Osteocyte (in vitro differentiated cells): Measurements from ENCODE around the gene SUN3. TPM values are rescaled to one million over a fixed set of nuclear protein-coding genes. Genes with fewer than 3 reads are reported as not detected.
"Not testable (repeated sequence)": the region's sequence is repeated elsewhere in the genome, so short reads cannot be mapped to it uniquely, and the experiment has no call there.

Experiments
- DNase-seq: peaks from one replicate; pipeline ENCODE4 v3.0.0; 2021; ENCODE audit warnings: mixed read lengths; ENCODE audit not compliant: unreplicated experiment; ENCODE audit errors: extremely low spot score
- H3K27ac Mint-ChIP-seq: one replicate; pipeline ENCODE4 v1.8.0; 2021; ENCODE audit warnings: mild to moderate bottlenecking, mixed read lengths; ENCODE audit not compliant: unreplicated experiment
- H3K27me3 Mint-ChIP-seq: one replicate; pipeline ENCODE4 v1.8.0; 2021; ENCODE audit warnings: mixed read lengths; ENCODE audit not compliant: unreplicated experiment
- H3K36me3 Mint-ChIP-seq: one replicate; pipeline ENCODE4 v1.8.0; 2021; ENCODE audit warnings: mixed read lengths; ENCODE audit not compliant: unreplicated experiment
- H3K4me1 Mint-ChIP-seq: one replicate; pipeline ENCODE4 v1.8.0; 2021; ENCODE audit warnings: mixed read lengths; ENCODE audit not compliant: unreplicated experiment
- H3K4me3 Mint-ChIP-seq: one replicate; pipeline ENCODE4 v1.8.0; 2021; ENCODE audit warnings: mild to moderate bottlenecking, moderate library complexity, mixed read lengths; ENCODE audit not compliant: unreplicated experiment
- H3K9me3 Mint-ChIP-seq: one replicate; pipeline ENCODE4 v1.8.0; 2021; ENCODE audit warnings: mixed read lengths; ENCODE audit not compliant: unreplicated experiment
- CTCF ChIP-seq: fragments of 200-600 bp; sonication (generic); IDR thresholded peaks from 2 replicates; pipeline ENCODE4 v1.5.0; 2021; ENCODE audit warnings: antibody characterized with exemption, mild to moderate bottlenecking, moderate library complexity
- total RNA-seq: library from RNA; stranded (reverse); gene quantifications from 2 replicates; pipeline ENCODE4 v1.2.1, GENCODE V29; 2021

SUN3 gene
- total RNA-seq, 1 donor from 2014 or later: not detected

GRCh38 chr7:47944536-47945260 lies 84.2 kb downstream of the SUN3 start:
- Mint-ChIP-seq H3K36me3 (no peaks in the 10 kb centered on the region), H3K4me1 (peaks cover 47% of the 10 kb centered on the region), H3K9me3 (no peaks in the 10 kb centered on the region), H3K27me3 (no peaks in the 10 kb centered on the region), H3K4me3 (no peak overlapping the region), H3K27ac (no peak overlapping the region)
- TF ChIP-seq CTCF: no peak
- no peak for DNase-seq

GRCh38 chr7:47943676-47944474 lies 85.0 kb downstream of the SUN3 start:
- peaks cover 49% of the 10 kb centered on the region for H3K4me1 Mint-ChIP-seq
- H3K9me3 Mint-ChIP-seq: no peaks in the 10 kb centered on the region
- peak; percentile 54 for DNase-seq
- H3K36me3 Mint-ChIP-seq: no peaks in the 10 kb centered on the region
- H3K27ac Mint-ChIP-seq: peak overlapping the region; percentile 57
- no peaks in the 10 kb centered on the region for H3K27me3 Mint-ChIP-seq
- H3K4me3 Mint-ChIP-seq: no peak overlapping the region
- no peak for TF ChIP-seq CTCF

- not testable (repeated sequence) for H3K27ac Mint-ChIP-seq, DNase-seq, H3K27me3 Mint-ChIP-seq, H3K9me3 Mint-ChIP-seq, H3K36me3 Mint-ChIP-seq, H3K4me3 Mint-ChIP-seq
- H3K4me1 Mint-ChIP-seq: peaks cover 41% of the 10 kb centered on the region
These were observed 86.3 kb downstream of the SUN3 start for GRCh38 chr7:47942651-47943050.

- Mint-ChIP-seq H3K36me3 (no peaks in the 10 kb centered on the region), H3K9me3 (no peaks in the 10 kb centered on the region), H3K27me3 (no peaks in the 10 kb centered on the region), H3K27ac (peak overlapping the region; percentile 60), H3K4me1 (peaks cover 42% of the 10 kb centered on the region), H3K4me3 (no peak overlapping the region)
- DNase-seq: no peak
- no peak for TF ChIP-seq CTCF
These were observed 86.8 kb downstream of the SUN3 start for GRCh38 chr7:47942132-47942531.

GRCh38 chr7:47941136-47941844 lies 87.6 kb downstream of the SUN3 start:
- H3K36me3 Mint-ChIP-seq: no peaks in the 10 kb centered on the region
- H3K27ac Mint-ChIP-seq: peak overlapping the region; percentile 66
- TF ChIP-seq CTCF: no peak
- peaks cover 48% of the 10 kb centered on the region for H3K4me1 Mint-ChIP-seq
- no peaks in the 10 kb centered on the region for H3K9me3 Mint-ChIP-seq
- DNase-seq: peak; percentile 75
- H3K27me3 Mint-ChIP-seq: no peaks in the 10 kb centered on the region
- H3K4me3 Mint-ChIP-seq: peak overlapping the region; percentile 7
